Erythroblast (primary cell): ENCODE data around the gene ZBTB46.

ENCODE experiments used
- GATA1 ChIP-seq: IDR thresholded peaks from 2 replicates; pipeline ENCODE4 v1.6.1; 2011; ENCODE audit warnings: low read depth, mild to moderate bottlenecking, control low read depth, low read length, moderate library complexity
- POLR2A ChIP-seq: IDR thresholded peaks from 2 replicates; pipeline ENCODE4 v1.6.1; 2011; ENCODE audit warnings: mild to moderate bottlenecking, low read length

GRCh38 chr20:63791497-63792156 lies 39.4 kb downstream of the ZBTB46 start:
- TF ChIP-seq POLR2A (no peak), GATA1 (no peak)
